Measurements from ENCODE around the gene MMS22L.

Gene MMS22L

GRCh38 chr6:97141756-97142155, 141.3 kb downstream of the MMS22L start:
- no peak for FAIRE-seq

DNA sequence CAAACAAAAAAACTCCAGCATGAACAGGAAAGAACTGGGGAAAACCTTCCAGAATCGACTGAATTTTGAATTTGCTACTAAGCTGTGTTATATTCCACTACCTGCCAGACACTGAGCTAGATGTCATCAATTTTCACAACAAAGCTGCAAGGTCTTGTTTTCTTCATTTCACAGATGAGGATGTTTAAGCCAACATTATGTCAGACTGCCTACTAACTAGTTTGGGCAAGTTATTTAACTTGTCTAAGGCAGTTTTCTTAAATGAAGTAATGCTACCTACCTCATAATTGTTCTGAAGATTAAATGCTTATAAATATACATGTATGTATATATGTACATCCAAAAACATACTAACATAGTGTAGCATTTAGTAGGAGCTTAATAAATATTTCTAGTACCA, 144.4 kb downstream of the MMS22L start:
- FAIRE-seq = no peak

DNA sequence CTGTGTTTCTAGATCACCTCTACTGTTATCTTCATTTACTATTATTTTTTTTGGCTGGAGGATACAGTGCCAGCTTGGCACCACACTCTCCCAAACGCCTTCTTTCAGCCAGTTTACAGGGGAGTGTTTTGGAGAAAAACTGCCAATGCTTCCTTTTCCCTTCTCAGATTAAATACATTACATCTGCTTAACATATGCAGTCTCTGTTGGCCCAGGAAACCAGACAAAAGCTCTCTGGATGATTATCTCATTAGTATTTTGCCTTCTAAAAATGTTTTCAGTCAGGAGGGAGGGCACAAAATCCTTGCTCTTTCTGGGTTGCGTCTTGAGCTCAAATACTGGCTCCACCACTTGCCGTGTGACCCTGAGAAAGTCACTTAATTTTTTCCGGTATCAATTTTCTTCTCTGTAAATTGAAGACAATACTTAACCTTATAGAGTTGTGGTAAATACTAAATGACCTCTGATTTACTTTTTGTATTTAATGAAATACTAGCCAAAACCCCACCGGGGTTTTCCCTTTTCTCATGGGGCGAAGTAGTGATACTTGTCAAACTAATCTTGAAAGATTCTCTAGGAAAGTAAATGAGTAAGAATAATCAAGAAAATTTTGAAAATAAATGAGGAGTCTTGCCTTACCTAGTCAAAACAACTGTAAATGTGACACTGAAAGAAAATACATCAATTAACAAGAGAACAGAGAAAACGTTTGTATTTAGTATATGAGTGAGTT, 146.2 kb downstream of the MMS22L start:
- FAIRE-seq = no peak

- FAIRE-seq = no peak
Measured at GRCh38 chr6:97133067-97133466, 149.9 kb downstream of the MMS22L start.

GRCh38 chr6:97129106-97129505, 153.9 kb downstream of the MMS22L start:
- no peak for FAIRE-seq

DNA sequence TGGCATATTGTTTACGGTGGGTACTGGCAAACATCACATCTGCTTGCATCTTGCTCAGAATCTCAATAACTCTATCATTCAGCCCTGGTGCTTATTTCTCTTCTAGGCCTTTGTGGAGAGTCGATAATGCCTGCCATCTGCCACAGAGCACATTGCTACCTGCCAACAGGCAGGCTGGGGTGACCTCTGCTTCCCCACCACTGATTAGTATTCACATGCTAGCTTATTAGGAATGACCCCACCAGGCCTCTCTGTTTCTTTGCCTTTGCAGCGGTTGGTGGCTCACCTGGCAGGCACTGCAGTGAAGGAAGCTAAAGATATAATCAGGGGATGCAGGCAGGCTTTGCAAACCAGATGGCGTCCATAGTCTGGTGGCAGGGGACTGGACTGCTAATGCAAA, 154.5 kb downstream of the MMS22L start:
- FAIRE-seq = no peak

GRCh38 chr6:97123652-97124051, 159.4 kb downstream of the MMS22L start:
- no peak for FAIRE-seq

DNA sequence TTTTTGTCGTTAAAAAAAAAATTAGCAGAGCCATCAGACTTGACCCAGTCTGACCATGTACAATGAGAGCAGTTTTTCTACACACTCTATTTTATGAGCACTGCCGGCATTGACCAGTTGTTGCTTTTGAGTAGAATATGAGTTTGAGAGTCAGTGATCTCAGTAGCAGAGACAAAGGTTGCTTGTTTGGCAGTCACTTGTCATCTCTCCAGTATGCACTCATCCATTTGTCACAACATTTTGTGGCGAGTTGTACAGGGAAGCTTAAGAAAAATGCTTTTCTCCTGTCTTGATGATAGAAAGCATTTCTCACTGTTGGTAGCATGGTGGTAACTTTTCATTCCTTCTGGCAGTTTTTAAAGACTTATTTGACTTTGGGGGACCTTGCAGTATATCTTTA, 159.9 kb downstream of the MMS22L start:
- no peak for FAIRE-seq

DNA sequence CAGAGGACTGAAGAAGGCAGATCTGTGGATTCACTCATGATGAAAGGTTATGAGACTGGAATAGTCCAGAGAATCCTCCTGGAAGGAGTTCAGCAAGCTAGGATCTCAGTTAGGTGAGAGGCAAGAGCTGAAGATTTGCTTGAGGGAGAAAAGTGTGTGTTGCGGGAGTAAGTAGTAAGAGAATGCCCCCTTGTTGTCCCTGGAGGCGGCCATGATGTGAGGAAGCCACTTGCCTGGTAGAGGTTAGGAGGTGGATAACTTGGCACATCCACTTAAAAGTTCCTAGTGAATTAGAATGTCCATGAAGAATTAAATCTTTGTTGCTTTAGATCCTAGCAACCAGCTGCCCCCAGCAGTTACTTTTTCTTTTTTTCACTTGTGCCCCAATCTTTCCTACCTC, 162.5 kb downstream of the MMS22L start:
- FAIRE-seq = no peak

- no peak for FAIRE-seq
Measured at GRCh38 chr6:97114645-97115044, 168.4 kb downstream of the MMS22L start.

DNA sequence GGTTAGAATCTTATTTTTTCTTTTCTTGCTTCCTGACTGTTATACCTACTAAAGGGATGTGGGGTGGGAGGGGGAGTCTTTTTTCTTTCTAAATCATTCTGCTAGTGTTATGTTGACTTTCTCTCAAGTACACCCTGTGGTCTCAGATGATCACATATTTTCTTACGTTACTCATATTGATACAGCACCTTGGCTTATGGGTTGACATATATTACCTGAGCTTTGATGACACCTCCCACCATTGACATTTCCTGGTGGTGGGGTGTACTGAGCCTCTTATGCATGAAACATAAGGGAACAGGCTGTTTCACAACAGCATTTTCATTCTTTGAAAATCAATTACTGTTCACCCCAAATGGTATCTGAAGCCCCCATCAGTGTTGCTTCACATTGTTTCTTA, 169.8 kb downstream of the MMS22L start:
- no peak for FAIRE-seq

- FAIRE-seq = no peak
Measured at GRCh38 chr6:97111243-97111642, 171.8 kb downstream of the MMS22L start.

DNA sequence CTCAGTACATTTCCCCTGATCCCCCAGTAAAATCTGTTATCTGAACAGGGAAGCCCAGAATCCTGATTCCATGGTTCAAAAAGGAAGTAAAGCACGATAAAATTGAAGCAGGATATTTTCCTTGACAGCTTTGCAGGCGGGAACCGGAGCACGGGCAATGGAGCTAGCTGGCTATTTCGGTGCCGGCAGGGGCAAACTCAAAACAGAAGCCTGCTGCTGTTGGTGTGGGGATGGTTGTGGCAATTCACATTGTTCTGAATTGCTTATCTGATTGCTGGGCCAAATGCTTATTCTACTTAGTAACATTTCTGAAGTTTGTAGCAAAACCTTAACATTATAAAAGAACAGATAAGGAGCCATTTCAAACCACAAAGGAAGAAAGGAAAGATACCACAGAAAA, 172.4 kb downstream of the MMS22L start:
- no peak for FAIRE-seq

GRCh38 chr6:97110149-97110548, 172.9 kb downstream of the MMS22L start:
- FAIRE-seq = no peak

GRCh38 chr6:97109444-97109843, 173.6 kb downstream of the MMS22L start:
- FAIRE-seq = no peak

GRCh38 chr6:97102145-97102790, 180.7 kb downstream of the MMS22L start:
- no peak for FAIRE-seq

- no peak for FAIRE-seq
Measured at GRCh38 chr6:97100696-97101095, 182.3 kb downstream of the MMS22L start.

GRCh38 chr6:97097068-97098047, 185.7 kb downstream of the MMS22L start:
- FAIRE-seq = no peak

DNA sequence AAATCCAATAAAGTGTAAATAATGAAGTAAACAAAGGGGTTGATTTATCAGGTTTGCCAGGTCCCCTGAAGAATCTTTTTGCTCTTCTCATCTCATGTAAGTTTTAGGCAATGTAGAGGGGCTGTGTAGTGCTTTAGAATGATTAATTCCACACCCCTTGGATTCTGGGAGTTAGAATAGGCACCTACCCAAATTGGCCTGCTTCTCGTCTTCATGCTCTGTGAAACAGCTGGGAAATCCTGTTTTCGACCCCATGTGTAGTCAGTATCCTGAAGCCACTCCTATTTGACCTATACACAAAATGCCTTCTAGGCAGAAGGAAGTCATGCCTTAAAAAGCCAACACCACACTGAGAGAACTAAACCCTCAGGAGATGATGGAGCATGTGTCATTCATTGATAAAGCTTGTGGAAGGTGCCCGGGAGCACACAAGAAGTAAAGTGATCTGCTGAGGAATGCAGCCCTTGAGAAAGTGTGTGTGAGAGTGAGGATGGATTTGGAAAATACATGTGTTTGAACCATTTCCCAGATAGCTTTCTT, 187.6 kb downstream of the MMS22L start:
- FAIRE-seq = no peak

DNA sequence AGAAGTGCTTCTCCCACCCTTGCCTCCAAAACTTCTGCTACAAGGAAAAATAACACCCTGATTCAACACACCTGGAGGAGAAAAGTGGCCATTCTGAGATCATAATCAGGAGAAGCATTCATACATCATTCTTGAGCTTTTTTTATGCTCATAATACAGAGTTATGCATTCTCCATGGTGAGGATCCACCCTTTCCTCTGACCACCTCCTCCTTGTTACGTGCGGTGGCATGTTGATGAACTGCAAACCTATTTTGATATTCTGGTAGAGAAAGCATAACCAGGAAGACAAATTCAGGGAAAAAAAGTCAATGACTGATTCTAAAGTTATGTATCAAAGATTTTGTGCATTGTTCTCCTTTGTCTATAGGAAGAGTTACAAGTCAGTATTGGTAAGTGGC, 188.6 kb downstream of the MMS22L start:
- FAIRE-seq = no peak

DNA sequence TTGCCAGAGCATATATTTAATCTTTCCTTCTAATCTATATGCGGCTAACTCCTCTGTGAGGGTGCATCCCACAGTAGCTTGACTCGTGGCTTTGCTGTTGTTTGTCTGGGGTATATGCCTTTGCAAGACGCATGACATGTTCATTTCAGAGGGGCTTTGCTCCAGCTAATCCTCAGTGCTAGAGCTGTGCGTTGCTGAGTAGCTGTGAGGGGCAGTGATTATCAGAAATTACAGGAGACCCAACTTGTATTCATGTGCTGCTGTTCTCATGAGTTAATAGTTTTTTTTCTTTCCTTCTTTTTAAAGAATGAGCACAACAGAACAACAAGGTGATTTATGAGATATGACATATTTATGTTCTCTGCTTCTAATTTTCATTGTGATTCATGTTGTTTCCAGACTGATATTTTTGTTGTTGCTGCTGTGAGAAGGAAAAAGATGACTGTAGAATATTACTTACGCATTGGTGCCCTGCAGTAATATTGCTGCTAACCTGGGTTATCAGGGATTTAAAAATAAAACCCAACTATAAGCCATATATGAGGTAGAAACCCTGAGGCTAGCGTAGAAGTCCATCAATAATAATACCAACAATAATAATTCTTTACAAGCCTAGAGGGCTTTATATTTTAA, 190.2 kb downstream of the MMS22L start:
- no peak for FAIRE-seq
